Kidney (tissue), 14 donors: Measurements from ENCODE around the gene ARID1B. TPM values are rescaled to one million over a fixed set of nuclear protein-coding genes. Genes with fewer than 3 reads are reported as not detected.

Experiments used
- DNase-seq, 5 donors: peaks; one replicate each; pipeline ENCODE4 v3.0.0-alpha.2; 2013 to 2020
- FAIRE-seq: peaks from 2 replicates; lab custom pipeline; 2012; peaks lifted over from hg19 to GRCh38; lab: Jason Lieb, UNC
- H3K27ac ChIP-seq, 2 donors: one replicate each; pipeline ENCODE4 v1.7.0; 2013; ENCODE audit warnings: low read depth in 2 of 2, low read length in 2 of 2, inconsistent platforms in 1 of 2
- H3K27me3 ChIP-seq: one replicate; pipeline ENCODE4 v1.7.1; 2013; ENCODE audit warnings: low read length, inconsistent platforms; ENCODE audit not compliant: control insufficient read depth, insufficient read depth
- H3K36me3 ChIP-seq, 3 donors: one replicate each; pipeline versions ENCODE4 v1.7.0 to v1.7.1; 2013; ENCODE audit warnings: low read length in 3 of 3, control low read depth in 1 of 3, inconsistent platforms in 1 of 3; ENCODE audit not compliant: insufficient read depth in 3 of 3, control insufficient read depth in 2 of 3
- H3K4me1 ChIP-seq, 3 donors: one replicate each; pipeline versions ENCODE4 v1.7.0 to v1.7.1; 2013; ENCODE audit warnings: low read length in 3 of 3, inconsistent platforms in 1 of 3, low read depth in 1 of 3; ENCODE audit not compliant: control insufficient read depth in 2 of 3, insufficient read depth in 2 of 3
- H3K4me3 ChIP-seq, 3 donors: one replicate each; pipeline versions ENCODE4 v1.7.0 to v1.8.1; 2013; ENCODE audit warnings: low read length in 3 of 3, control low read depth in 1 of 3, inconsistent platforms in 1 of 3
- H3K9ac ChIP-seq, 3 donors: one replicate each; pipeline versions ENCODE4 v1.7.0 to v1.7.1; 2013; ENCODE audit warnings: low read length in 3 of 3, control low read depth in 1 of 3, inconsistent platforms in 1 of 3
- H3K9me3 ChIP-seq, 3 donors: one replicate each; pipeline versions ENCODE4 v1.7.0 to v1.7.1; 2013; ENCODE audit warnings: low read length in 3 of 3, control low read depth in 1 of 3, inconsistent platforms in 1 of 3; ENCODE audit not compliant: control insufficient read depth in 2 of 3, insufficient read depth in 1 of 3
- CTCF ChIP-seq: IDR thresholded peaks from 3 replicates; pipeline ENCODE4 v1.5.1; 2012; ENCODE audit warnings: mild to moderate bottlenecking, moderate library complexity, borderline replicate concordance; ENCODE audit not compliant: insufficient read depth; ENCODE audit errors: extremely low read depth
- intact Hi-C: fragments of 100-400 bp; cut with DNase I; formaldehyde crosslinking; loops from one replicate; pipeline ENCODE4 v1.11.1; 2022
- polyA plus RNA-seq: library from polyadenylated mRNA; stranded (reverse); fragments of 350-450 nt; fragmentation: Illumina TruSeq; extraction: RNeasy Lipid Tissue Mini Kit (QIAGEN cat#74804); gene quantifications from one replicate; pipeline ENCODE4 v1.2.3, GENCODE V29; 2014; ENCODE audit warnings: low read depth, low replicate concordance; ENCODE audit not compliant: insufficient read depth
- total RNA-seq: library from RNA; stranded (reverse); fragmentation: NEBNext Ultra II Directional; extraction: Animal tissue kit (Norgen Biotek cat#: 25700); gene quantifications from one replicate; pipeline ENCODE4 v1.2.1, GENCODE V29; 2021
- donor health status: control.
- donor health status: control.
- donor health status: control.
- donor health status: control.
- donor health status: control.
- donor health status: DM: yes; HTN: yes; CAD: no.
- donor health status: Normal renal cell carcinoma (clear cell type).

The ARID1B gene
- total and polyA plus RNA-seq, 2 donors from 2014 or later, result 16.4 to 110 TPM

GRCh38 chr6:156950084-156950483 lies 172.9 kb downstream of the ARID1B start:
- intact Hi-C loops, result no loop called here
- no peak for DNase-seq
- Histone ChIP-seq H3K27ac (no peak overlapping the region), H3K9ac (no peak overlapping the region), H3K36me3 (no peaks in the 10 kb centered on the region), H3K4me3 (no peak overlapping the region), H3K9me3 (no peaks in the 10 kb centered on the region), H3K27me3 (no peaks in the 10 kb centered on the region), H3K4me1 (peaks cover 7 to 17% (median 14%) of the 10 kb centered on the region in 3 donors)
- TF ChIP-seq CTCF, result no peak
- no peak for FAIRE-seq

DNA sequence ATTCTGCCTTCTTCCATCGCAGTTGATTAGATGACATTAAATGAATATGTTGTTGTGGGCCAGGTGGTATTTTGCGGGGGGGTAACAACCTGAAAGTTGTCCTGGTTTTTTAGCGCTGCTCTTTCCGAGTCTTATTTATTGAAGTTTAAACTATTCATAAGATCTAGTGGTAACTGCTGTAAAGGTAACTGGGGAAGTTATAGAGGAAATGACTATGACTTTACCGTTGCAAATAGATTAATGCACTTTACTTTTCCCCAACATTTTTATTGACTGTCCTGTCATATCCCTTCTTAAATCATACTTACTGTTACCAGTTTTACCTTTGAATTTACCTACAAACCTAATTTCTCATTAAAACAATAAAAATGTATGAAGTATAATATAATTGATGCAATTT lies 173.4 kb downstream of the ARID1B start:
- intact Hi-C loops, result no loop called here
- peaks cover 7 to 21% (median 16%) of the 10 kb centered on the region in 3 donors for H3K4me1 ChIP-seq
- H3K27me3 ChIP-seq, result no peaks in the 10 kb centered on the region
- H3K27ac ChIP-seq, result no peak overlapping the region
- no peak for TF ChIP-seq CTCF
- DNase-seq (no peak), FAIRE-seq (no peak)
- no peak overlapping the region for H3K4me3 ChIP-seq
- H3K36me3 ChIP-seq, result no peaks in the 10 kb centered on the region
- H3K9me3 ChIP-seq, result no peaks in the 10 kb centered on the region
- H3K9ac ChIP-seq, result no peak overlapping the region

- Histone ChIP-seq H3K4me3 (no peak overlapping the region), H3K36me3 (no peaks in the 10 kb centered on the region), H3K27me3 (no peaks in the 10 kb centered on the region), H3K4me1 (peaks cover 7 to 29% (median 29%) of the 10 kb centered on the region in 3 donors), H3K9me3 (no peaks in the 10 kb centered on the region), H3K27ac (no peak overlapping the region), H3K9ac (no peak overlapping the region)
- intact Hi-C loops, result no loop called here
- no peak for TF ChIP-seq CTCF
- no peak for DNase-seq
- no peak for FAIRE-seq
Measured at GRCh38 chr6:156952401-156952800, 175.2 kb downstream of the ARID1B start.

- Histone ChIP-seq H3K4me1 (peaks cover 7 to 34% (median 31%) of the 10 kb centered on the region in 3 donors), H3K9me3 (no peaks in the 10 kb centered on the region), H3K36me3 (no peaks in the 10 kb centered on the region), H3K27ac (peak overlapping the region in 1 of 2 donors; percentile 26), H3K9ac (peak overlapping the region in 1 of 3 donors; percentile 8), H3K4me3 (peak overlapping the region in 1 of 3 donors; percentile 17), H3K27me3 (no peaks in the 10 kb centered on the region)
- DNase-seq (peak in 1 of 5 donors; percentile 44), FAIRE-seq (no peak)
- no peak for TF ChIP-seq CTCF
- intact Hi-C loops, result no loop called here
Measured at GRCh38 chr6:156953127-156953478, 175.9 kb downstream of the ARID1B start.
